ENCODE data around the gene SCN5A.

DNA sequence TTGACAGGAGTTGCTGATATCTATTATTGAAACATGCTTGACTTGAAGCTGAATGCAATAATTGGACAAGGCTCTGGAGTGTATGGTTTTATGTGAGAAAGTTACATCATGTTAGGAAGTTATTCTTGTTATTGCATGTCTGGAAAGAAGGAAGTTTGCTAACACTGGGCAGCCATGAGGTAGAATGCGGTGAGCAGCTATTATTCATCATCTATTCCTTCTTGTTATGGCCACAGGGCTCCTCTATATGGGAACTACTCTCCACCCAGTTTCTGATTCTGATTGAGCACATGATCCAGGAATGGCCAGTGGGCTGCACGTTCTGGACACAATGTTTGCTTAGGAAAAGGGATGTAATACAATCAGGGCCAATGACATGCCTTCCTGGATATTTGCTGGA, 37.8 kb upstream of the SCN5A start:
- TF ChIP-seq EZH2phosphoT487 (IDR thresholded peaks at IDR 0.05) (no peak), EZH2 (IDR thresholded peaks at IDR 0.05) (no peak)
